GM21367 (cell line): ENCODE data around the gene B3GLCT.

Source experiments
- ATAC-seq: cut with Tn5 transposase; IDR thresholded peaks from one replicate; pipeline ENCODE4 v1.9.1; 2021; ENCODE audit not compliant: unreplicated experiment

The B3GLCT gene

DNA sequence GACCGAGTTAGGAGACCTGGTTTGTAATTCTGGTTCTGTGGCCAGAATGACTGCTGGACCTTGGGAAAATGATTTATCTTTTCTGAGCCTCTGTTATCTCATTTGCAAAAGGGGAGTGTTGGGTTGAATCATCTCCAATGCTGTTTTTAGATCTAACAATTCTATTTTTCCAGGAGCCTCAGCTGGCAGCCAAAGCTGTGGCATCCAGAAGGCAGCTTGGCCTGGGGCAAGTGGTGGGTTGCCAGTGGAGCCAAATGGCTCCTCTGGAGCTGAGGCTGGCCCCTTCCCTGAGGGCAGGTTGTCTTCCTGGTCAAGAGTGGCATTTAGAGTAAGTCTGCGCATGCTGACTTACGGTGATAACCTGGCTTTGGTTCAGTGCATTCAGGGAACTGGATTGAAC is 21.3 kb downstream of the B3GLCT start:
- no peak for ATAC-seq

DNA sequence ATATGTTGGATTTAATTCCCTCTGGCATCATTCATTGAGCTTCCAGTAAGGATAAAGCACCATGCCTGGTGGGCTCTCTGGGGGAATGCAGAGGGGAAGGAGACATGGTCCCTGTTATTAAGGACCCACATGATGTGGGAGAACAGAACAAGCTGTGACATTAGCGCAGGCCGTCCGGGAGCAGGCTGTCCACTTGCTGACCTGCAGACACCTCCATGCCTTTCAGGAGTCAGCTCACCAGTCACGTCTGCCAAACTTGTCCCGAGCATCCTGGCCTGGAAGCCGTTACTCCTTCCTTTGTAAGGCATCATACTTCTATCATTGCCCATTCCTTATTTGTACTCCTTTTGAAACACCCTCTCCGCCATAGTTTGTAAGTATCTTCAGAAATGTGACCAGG is 23.4 kb downstream of the B3GLCT start:
- no peak for ATAC-seq

GRCh38 chr13:31223640-31224039 is 23.9 kb downstream of the B3GLCT start:
- ATAC-seq: no peak

GRCh38 chr13:31224174-31224669 is 24.4 kb downstream of the B3GLCT start:
- ATAC-seq: no peak

- no peak for ATAC-seq
These were observed 25.3 kb downstream of the B3GLCT start for GRCh38 chr13:31224963-31225559.

DNA sequence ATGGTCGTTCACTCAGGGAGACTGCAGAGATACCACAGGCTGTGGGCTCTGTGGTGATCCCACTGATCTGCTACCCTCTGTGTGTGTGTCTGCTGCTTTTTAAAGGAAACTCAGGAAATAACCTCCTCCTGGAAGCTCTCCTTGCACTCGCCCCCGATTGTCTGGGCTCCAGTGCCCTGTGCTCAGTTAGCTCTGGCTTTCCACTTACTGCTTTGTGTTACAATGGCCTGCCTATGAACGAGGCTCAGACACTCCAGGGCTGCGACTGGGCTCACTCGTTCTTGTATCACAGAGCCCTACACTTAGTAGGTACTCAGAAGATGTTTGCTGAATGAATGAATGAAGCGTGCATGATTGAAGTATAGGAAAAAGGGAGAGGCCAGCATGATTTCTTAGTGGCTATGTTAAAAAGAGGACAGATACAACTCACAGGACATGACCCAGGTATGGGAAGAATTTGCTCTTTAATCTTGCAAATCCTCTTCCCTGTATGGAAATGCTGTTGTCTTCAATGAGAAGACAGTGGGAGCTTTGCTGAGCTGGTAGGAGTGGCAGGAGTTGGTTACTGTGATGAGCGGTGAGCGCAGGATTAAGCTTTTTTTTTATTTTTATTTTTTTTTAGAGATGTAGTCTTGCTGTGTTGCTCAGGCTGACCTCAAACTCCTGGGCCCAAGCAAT is 26.4 kb downstream of the B3GLCT start:
- ATAC-seq: no peak

DNA sequence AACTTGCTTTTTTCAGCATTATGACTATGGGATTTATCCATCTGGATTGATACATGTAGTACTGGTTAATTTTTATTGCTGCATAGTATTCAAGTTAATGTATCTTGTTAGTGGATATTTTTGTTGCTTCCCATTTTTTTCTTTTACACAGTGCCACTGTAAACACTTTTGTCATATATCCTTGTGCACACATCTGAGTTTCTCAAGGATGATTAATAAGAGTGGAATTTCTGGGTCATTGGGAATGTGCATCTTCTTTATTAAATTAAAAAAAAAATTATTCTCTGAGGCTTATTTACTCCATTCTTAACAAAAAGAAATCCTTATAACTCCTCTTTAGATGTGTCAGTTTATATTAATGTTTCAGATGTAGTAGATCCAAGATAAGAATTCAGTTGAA is 27.3 kb downstream of the B3GLCT start:
- no peak for ATAC-seq

DNA sequence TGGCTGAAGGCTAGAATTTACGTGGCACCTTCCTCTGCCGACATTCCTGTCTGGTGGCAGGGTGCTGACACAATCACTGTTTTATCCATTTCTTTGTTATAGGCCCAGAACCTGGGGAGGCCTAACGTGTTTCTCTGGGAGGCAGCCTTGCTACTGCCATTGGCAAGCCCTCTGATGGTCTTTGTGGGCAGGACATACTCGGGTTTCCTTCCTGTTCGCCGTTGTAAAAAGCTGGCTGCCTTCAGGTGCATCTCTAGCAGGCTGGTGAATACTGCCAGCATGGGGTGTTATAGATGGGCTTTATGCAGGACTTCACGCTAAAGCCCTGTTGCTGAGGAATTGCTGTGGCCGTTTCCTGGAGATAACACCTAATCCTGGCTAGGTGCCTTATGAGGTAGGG is 28.1 kb downstream of the B3GLCT start:
- no peak for ATAC-seq

GRCh38 chr13:31234729-31235128 is 35.0 kb downstream of the B3GLCT start:
- no peak for ATAC-seq

GRCh38 chr13:31236211-31236786 is 36.5 kb downstream of the B3GLCT start:
- ATAC-seq: no peak

- ATAC-seq: no peak
These were observed 41.1 kb downstream of the B3GLCT start for GRCh38 chr13:31240921-31241320.

- no peak for ATAC-seq
These were observed 42.6 kb downstream of the B3GLCT start for GRCh38 chr13:31242367-31242766.

- ATAC-seq: no peak
These were observed 43.1 kb downstream of the B3GLCT start for GRCh38 chr13:31242916-31243315.

- ATAC-seq: no peak
These were observed 46.0 kb downstream of the B3GLCT start for GRCh38 chr13:31245598-31246373.

- ATAC-seq: no peak
These were observed 47.1 kb downstream of the B3GLCT start for GRCh38 chr13:31246918-31247317.

DNA sequence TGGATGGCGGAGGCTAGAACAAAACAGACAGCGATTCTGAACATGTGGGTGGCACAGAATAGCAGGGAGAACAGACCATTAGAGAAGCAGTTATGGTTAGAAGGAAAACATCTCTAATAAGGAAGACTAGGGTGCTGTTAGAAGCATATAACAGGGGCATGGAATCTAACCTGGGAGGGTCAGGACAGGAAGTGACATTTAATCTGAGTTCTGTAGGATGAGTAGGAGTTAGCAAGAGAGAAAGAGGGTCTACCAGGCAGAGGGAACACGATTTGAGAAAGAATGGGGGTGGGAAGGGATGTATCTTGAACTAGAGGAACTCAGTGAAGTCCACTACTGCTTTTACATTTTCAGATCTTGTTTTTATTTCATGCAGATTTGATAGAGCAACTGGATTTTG is 48.6 kb downstream of the B3GLCT start:
- no peak for ATAC-seq

- no peak for ATAC-seq
These were observed 49.3 kb downstream of the B3GLCT start for GRCh38 chr13:31248965-31249539.

DNA sequence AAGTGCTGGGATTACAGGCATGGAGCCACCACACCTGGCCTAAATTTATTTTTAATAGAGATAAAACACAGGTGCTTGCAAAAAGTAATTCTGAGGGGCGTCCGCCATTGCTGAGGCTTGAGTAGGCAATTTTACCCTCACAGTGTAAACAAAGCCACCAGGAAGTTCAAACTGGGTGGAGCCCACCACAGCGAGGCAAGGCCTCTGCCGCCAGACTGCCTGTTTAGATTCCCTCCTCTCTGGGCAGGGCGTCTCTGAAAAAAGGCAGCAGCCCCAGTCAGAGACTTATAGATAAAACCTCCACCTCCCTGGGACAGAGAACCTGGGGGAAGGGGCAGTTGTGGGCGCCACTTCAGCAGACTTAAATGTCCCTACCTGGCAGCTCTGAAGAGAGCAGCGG is 50.7 kb downstream of the B3GLCT start:
- ATAC-seq: no peak

DNA sequence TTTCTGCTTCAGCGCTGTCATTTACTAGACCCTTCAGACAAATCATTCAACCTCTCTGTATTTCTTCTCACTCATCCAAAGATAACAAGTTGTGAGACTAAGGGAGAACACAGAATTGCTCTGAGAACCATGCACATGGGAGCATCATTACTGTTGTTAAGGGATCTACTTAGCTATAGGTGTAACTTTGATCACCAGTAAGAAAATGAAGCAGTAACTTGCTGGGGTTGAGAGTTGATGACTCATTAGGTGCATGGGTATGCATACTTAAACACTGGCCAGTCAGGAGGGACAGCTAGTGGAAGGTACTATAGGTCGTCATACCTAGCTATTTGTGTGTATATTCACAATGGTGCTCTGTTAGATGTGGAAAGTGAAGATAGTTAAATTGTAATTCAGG is 61.5 kb downstream of the B3GLCT start:
- no peak for ATAC-seq

GRCh38 chr13:31263346-31263745 is 63.6 kb downstream of the B3GLCT start:
- no peak for ATAC-seq

DNA sequence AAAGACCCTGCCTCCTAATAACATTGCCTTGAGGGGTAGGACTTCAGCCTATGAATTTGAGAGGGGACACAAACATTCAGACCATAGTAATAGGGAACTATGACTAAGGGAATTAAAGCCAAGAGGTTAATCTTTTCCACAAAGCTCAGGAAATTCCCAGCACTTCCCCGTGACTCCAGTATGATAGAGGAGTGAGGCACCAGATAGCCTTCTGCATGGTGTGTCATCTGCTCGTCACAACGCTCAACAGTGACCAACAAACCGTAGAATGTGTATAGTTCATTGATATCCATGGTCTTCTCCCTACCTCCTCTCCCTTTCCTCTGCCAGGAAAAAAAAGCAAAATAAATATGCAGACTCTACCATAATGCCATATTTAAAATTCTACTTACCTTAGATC is 64.4 kb downstream of the B3GLCT start:
- no peak for ATAC-seq
